Measurements from ENCODE around the gene ZDHHC22. TPM values are rescaled to one million over a fixed set of nuclear protein-coding genes. Genes with fewer than 3 reads are reported as not detected.

The ZDHHC22 gene
- total RNA-seq, 1 experiment from 2014 or later, result 11.3 TPM

DNA sequence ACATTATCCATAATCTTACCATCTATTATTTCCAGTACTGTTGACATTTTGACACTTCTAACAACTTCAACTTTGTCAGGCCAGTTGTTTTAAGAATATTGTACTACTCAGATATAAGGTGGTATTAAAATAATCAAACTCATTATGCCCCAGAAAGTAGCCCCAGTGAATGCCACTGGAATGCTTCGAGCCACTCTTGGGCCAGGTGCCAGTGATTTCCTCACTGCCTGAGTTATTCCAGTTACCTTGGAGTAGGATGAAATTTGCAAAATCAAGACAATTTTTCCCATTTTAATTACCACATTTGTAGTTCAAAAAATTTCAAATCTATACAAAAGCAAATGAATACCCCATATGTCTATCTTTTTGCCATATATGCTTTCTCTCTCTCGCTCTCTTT is 34.4 kb downstream of the ZDHHC22 start:
- WGBS (ENCODE audit: extremely low coverage, insufficient read length, low lambda C conversion rate), result no CpG with 5 or more reads among the region's 2 CpGs
- Histone ChIP-seq H3K23me2 (ENCODE audit: insufficient read length, low read depth, low read length, poor library complexity, severe bottlenecking) (no peaks in the 10 kb centered on the region), H3K4me1 (ENCODE audit: insufficient read depth, low read length) (peaks cover 19% of the 10 kb centered on the region), H2BK120ac (ENCODE audit: low read depth, low read length, poor library complexity, severe bottlenecking) (no peak overlapping the region), H3K14ac (ENCODE audit: insufficient read depth, low read length) (no peak overlapping the region), H2AFZ (ENCODE audit: low read length) (no peak overlapping the region), H3K79me2 (ENCODE audit: insufficient read depth, low read length) (no peaks in the 10 kb centered on the region; the same call in 1 of the 2 replicates), H3K79me1 (ENCODE audit: insufficient read depth, low read depth, low read length, poor library complexity, severe bottlenecking) (no peaks in the 10 kb centered on the region), H2BK15ac (ENCODE audit: low read depth, low read length) (no peak overlapping the region), H4K5ac (ENCODE audit: insufficient read length, low read depth, low read length) (no peak overlapping the region), H2BK20ac (ENCODE audit: low read depth, low read length, poor library complexity, severe bottlenecking) (no peak overlapping the region), H3K4me2 (ENCODE audit: insufficient read depth, insufficient read length, low read length) (no peak overlapping the region), H3K27ac (ENCODE audit: insufficient read length, low read depth, low read length) (no peak overlapping the region), H3K27me3 (ENCODE audit: insufficient read depth, low read length) (no peaks in the 10 kb centered on the region), H4K8ac (replicated peaks; ENCODE audit: insufficient read length, low read depth, low read length) (no peak overlapping the region), H3T11ph (ENCODE audit: low read length) (no peak overlapping the region), H3K9me3 (ENCODE audit: control insufficient read depth, low read depth, low read length) (no peaks in the 10 kb centered on the region), H3K18ac (ENCODE audit: insufficient read length, low read depth, low read length) (no peak overlapping the region), H2AK5ac (ENCODE audit: insufficient read length, low read length) (no peak overlapping the region), H4K20me1 (ENCODE audit: control insufficient read depth, insufficient read depth, insufficient read length) (no peaks in the 10 kb centered on the region), H3K9ac (ENCODE audit: extremely low read depth, insufficient read length, low read length) (no peak overlapping the region), H3K56ac (ENCODE audit: insufficient read length, low read depth, low read length) (no peak overlapping the region), H3K23ac (ENCODE audit: insufficient read length, low read depth, low read length) (no peak overlapping the region), H2BK12ac (ENCODE audit: insufficient read length, low read depth, low read length) (no peak overlapping the region), H4K91ac (ENCODE audit: insufficient read length, low read depth, low read length) (no peak overlapping the region), H2BK5ac (ENCODE audit: insufficient read length, low read length) (no peak overlapping the region), H3K4ac (ENCODE audit: low read depth, low read length) (no peak overlapping the region)
- no peaks in the 10 kb centered on the region for H3K27me3 Mint-ChIP-seq (ENCODE audit: low read depth)
- no peak for DNase-seq
- no peak overlapping the region for H3K27ac Mint-ChIP-seq
- no peaks in the 10 kb centered on the region; a peak in 1 of 5 replicates for H3K9me3 Mint-ChIP-seq
- peaks cover 61 to 81% of the 10 kb centered on the region in 2 experiments for H3K4me1 Mint-ChIP-seq
- peaks cover 16 to 42% (median 30%) of the 10 kb centered on the region in 3 experiments; a peak in 6 of 7 replicates for H3K36me3 Mint-ChIP-seq (ENCODE audit: insufficient read depth in 1 of 3, low read depth in 3 of 3)
- H3K4me3 Mint-ChIP-seq, result no peak overlapping the region
- no peak for TF ChIP-seq CTCF (conservative IDR thresholded peaks at IDR 0.05)

Measured in H9 (cell line).